WTC11 (cell line): Measurements from ENCODE around the gene MSI2. TPM values are rescaled to one million over a fixed set of nuclear protein-coding genes. Genes with fewer than 3 reads are reported as not detected.

ENCODE experiments used
- ATAC-seq: fragments of 200-7000 bp; cut with Tn5 transposase; 2 replicates; pipeline ENCODE4 v1.10.0; 2021; ENCODE audit warnings: mild to moderate bottlenecking, moderate library complexity
- CTCF ChIA-PET: fragments of 300-600 bp; sonication (Branson Sonifier 250); formaldehyde crosslinking; loops from one replicate; lab custom pipeline; 2021; ENCODE audit warnings: antibody characterized with exemption; lab: Charles Lee
- POLR2A ChIA-PET: fragments of 350-600 bp; sonication (Branson Sonifier 250); formaldehyde crosslinking; loops from one replicate; lab custom pipeline; 2021; ENCODE audit warnings: antibody characterized with exemption; lab: Charles Lee
- DNase-seq: peaks from one replicate; pipeline ENCODE4 v3.0.0; 2021; ENCODE audit warnings: low spot score
- H3K27ac Mint-ChIP-seq: 2 replicates; pipeline ENCODE4 v1.8.0; 2021; ENCODE audit warnings: mixed read lengths
- H3K27me3 Mint-ChIP-seq: 2 replicates; pipeline ENCODE4 v1.8.0; 2021; ENCODE audit warnings: low read depth, mild to moderate bottlenecking, moderate library complexity, mixed read lengths
- H3K36me3 Mint-ChIP-seq: 2 replicates; pipeline ENCODE4 v1.8.0; 2021; ENCODE audit warnings: mixed read lengths
- H3K4me1 Mint-ChIP-seq: 2 replicates; pipeline ENCODE4 v1.8.0; 2022; ENCODE audit warnings: mixed read lengths
- H3K4me3 Mint-ChIP-seq: 2 replicates; pipeline ENCODE4 v1.8.0; 2021; ENCODE audit warnings: mild to moderate bottlenecking, moderate library complexity, mixed read lengths
- H3K9me3 Mint-ChIP-seq: 2 replicates; pipeline ENCODE4 v1.8.0; 2021; ENCODE audit warnings: mixed read lengths
- CBFB ChIP-seq: sonication (generic); formaldehyde crosslinking; IDR thresholded peaks from 2 replicates; pipeline ENCODE4 v1.8.1; 2022; ENCODE audit warnings: mild to moderate bottlenecking, low read depth, missing genetic modification reagents
- CREM ChIP-seq: sonication (generic); formaldehyde crosslinking; IDR thresholded peaks from 2 replicates; pipeline ENCODE4 v1.8.1; 2022; ENCODE audit warnings: mild to moderate bottlenecking, missing genetic modification reagents, moderate library complexity
- ETV6 ChIP-seq: sonication (generic); formaldehyde crosslinking; IDR thresholded peaks from 2 replicates; pipeline ENCODE4 v1.8.1; 2022; ENCODE audit warnings: mild to moderate bottlenecking, missing genetic modification reagents
- FOXK1 ChIP-seq: sonication (generic); formaldehyde crosslinking; IDR thresholded peaks from 2 replicates; pipeline ENCODE4 v1.8.0; 2022; ENCODE audit warnings: mild to moderate bottlenecking, moderate library complexity, missing genetic modification reagents
- FOXP1 ChIP-seq: sonication (generic); formaldehyde crosslinking; IDR thresholded peaks from 2 replicates; pipeline ENCODE4 v1.8.0; 2022; ENCODE audit warnings: missing genetic modification reagents, mild to moderate bottlenecking, moderate library complexity, borderline replicate concordance
- FOXP4 ChIP-seq: sonication (generic); formaldehyde crosslinking; IDR thresholded peaks from 2 replicates; pipeline ENCODE4 v1.8.0; 2022; ENCODE audit warnings: mild to moderate bottlenecking, missing genetic modification reagents
- GRHL2 ChIP-seq: fragments of 250-450 bp; sonication (Bioruptor Pico); IDR thresholded peaks from 2 replicates; pipeline ENCODE4 v1.8.0; 2022; ENCODE audit warnings: mild to moderate bottlenecking, moderate library complexity; ENCODE audit not compliant: insufficient replicate concordance, severe bottlenecking
- MXD4 ChIP-seq: fragments of 250-450 bp; sonication (Bioruptor Pico); IDR thresholded peaks from 2 replicates; pipeline ENCODE4 v1.8.0; 2021; ENCODE audit warnings: mild to moderate bottlenecking, moderate library complexity, borderline replicate concordance
- NR2C2 ChIP-seq: sonication (generic); formaldehyde crosslinking; IDR thresholded peaks from 2 replicates; pipeline ENCODE4 v1.8.0; 2022; ENCODE audit warnings: mild to moderate bottlenecking, missing genetic modification reagents
- PRRX2 ChIP-seq: fragments of 250-450 bp; sonication (Bioruptor Pico); IDR thresholded peaks from 2 replicates; pipeline ENCODE4 v1.8.0; 2021; ENCODE audit warnings: mild to moderate bottlenecking
- SMAD3 ChIP-seq: sonication (generic); formaldehyde crosslinking; IDR thresholded peaks from 2 replicates; pipeline ENCODE4 v1.8.0; 2022; ENCODE audit warnings: missing genetic modification reagents, mild to moderate bottlenecking, borderline replicate concordance
- SOX15 ChIP-seq: fragments of 250-450 bp; sonication (Bioruptor Pico); IDR thresholded peaks from 2 replicates; pipeline ENCODE4 v1.9.0; 2021; ENCODE audit warnings: mild to moderate bottlenecking
- STAT6 ChIP-seq: sonication (generic); formaldehyde crosslinking; conservative IDR thresholded peaks from 2 replicates; pipeline ENCODE4 v1.8.1; 2023; ENCODE audit warnings: mild to moderate bottlenecking, low read depth, missing genetic modification reagents, moderate library complexity
- ZNF317 ChIP-seq: sonication (generic); formaldehyde crosslinking; IDR thresholded peaks from 2 replicates; pipeline ENCODE4 v1.8.1; 2023; ENCODE audit warnings: low read depth, mild to moderate bottlenecking, moderate library complexity, missing genetic modification reagents, borderline replicate concordance
- ZNF416 ChIP-seq: fragments of 250-450 bp; sonication (Bioruptor Pico); IDR thresholded peaks from 2 replicates; pipeline ENCODE4 v1.9.0; 2021; ENCODE audit warnings: mild to moderate bottlenecking, inconsistent platforms
- total RNA-seq: library from RNA; stranded (reverse); gene quantifications from 3 replicates; pipeline ENCODE4 v1.2.3, GENCODE V29; 2021
- TF ChIP-seq, protein P1 (sequence below): sonication (generic); formaldehyde crosslinking; IDR thresholded peaks from 2 replicates; pipeline ENCODE4 v1.8.0; 2022; ENCODE audit warnings: mild to moderate bottlenecking, missing genetic modification reagents
- TF ChIP-seq, protein P2 (sequence below): sonication (generic); formaldehyde crosslinking; IDR thresholded peaks from 2 replicates; pipeline ENCODE4 v1.8.0; 2022; ENCODE audit warnings: missing genetic modification reagents
- TF ChIP-seq, protein P3 (sequence below): sonication (generic); formaldehyde crosslinking; IDR thresholded peaks from 2 replicates; pipeline ENCODE4 v1.8.1; 2022; ENCODE audit warnings: low read depth, mild to moderate bottlenecking, moderate library complexity, missing genetic modification reagents, borderline replicate concordance
- TF ChIP-seq, protein P4 (sequence below): sonication (generic); formaldehyde crosslinking; IDR thresholded peaks from 2 replicates; pipeline ENCODE4 v1.8.1; 2022; ENCODE audit warnings: mild to moderate bottlenecking, moderate library complexity, missing genetic modification reagents

The MSI2 gene
- total RNA-seq, 1 experiment from 2014 or later, result 82.1 TPM

- TF ChIP-seq FOXK1 (CRISPR knock-in tag), result no peak
- TF ChIP-seq, protein P1, sequence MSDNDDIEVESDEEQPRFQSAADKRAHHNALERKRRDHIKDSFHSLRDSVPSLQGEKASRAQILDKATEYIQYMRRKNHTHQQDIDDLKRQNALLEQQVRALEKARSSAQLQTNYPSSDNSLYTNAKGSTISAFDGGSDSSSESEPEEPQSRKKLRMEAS (CRISPR knock-in tag), result no peak
Measured at GRCh38 chr17:57319806-57320205, 63.5 kb downstream of the MSI2 start (continued).

DNA sequence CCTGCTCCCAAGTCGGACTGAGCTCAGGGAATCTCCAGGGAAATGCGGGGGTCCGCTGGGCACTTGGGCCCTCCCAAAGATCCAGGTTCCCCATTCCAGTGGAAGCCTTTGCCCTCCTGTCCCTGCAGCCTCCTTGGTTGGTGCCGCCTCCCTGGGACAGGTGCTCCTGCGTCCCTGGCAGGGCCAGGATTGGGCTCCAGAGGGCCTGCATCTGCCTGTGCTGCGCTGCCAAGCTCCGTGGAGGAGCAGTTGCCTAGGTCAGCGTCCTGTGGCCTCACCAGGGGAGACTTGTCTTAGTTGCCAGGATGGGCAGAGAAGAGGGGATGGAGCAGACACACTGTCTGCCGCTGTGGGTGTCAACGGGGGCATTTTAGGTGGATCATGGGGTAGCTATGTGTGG is 67.1 kb downstream of the MSI2 start:
- H3K27ac Mint-ChIP-seq, result no peak overlapping the region
- CTCF ChIA-PET, result interaction anchor here (0.5 to 1.8 kb wide), 4 partner anchors 19 to 230 kb away, joined by 3 to 5 read pairs (median 3); no protein-coding TSS in a partner anchor
- TF ChIP-seq MXD4 (CRISPR knock-in tag) (no peak), NR2C2 (CRISPR knock-in tag) (no peak), CBFB (no peak), GRHL2 (CRISPR knock-in tag) (no peak), SOX15 (CRISPR knock-in tag) (no peak), PRRX2 (CRISPR knock-in tag) (no peak), ZNF317 (CRISPR knock-in tag) (no peak), FOXP4 (CRISPR knock-in tag) (no peak), ETV6 (no peak), CREM (CRISPR knock-in tag) (no peak), FOXK1 (CRISPR knock-in tag) (no peak), STAT6 (CRISPR knock-in tag) (no peak), SMAD3 (no peak), ZNF416 (CRISPR knock-in tag) (no peak), FOXP1 (no peak)
- TF ChIP-seq, protein P2, sequence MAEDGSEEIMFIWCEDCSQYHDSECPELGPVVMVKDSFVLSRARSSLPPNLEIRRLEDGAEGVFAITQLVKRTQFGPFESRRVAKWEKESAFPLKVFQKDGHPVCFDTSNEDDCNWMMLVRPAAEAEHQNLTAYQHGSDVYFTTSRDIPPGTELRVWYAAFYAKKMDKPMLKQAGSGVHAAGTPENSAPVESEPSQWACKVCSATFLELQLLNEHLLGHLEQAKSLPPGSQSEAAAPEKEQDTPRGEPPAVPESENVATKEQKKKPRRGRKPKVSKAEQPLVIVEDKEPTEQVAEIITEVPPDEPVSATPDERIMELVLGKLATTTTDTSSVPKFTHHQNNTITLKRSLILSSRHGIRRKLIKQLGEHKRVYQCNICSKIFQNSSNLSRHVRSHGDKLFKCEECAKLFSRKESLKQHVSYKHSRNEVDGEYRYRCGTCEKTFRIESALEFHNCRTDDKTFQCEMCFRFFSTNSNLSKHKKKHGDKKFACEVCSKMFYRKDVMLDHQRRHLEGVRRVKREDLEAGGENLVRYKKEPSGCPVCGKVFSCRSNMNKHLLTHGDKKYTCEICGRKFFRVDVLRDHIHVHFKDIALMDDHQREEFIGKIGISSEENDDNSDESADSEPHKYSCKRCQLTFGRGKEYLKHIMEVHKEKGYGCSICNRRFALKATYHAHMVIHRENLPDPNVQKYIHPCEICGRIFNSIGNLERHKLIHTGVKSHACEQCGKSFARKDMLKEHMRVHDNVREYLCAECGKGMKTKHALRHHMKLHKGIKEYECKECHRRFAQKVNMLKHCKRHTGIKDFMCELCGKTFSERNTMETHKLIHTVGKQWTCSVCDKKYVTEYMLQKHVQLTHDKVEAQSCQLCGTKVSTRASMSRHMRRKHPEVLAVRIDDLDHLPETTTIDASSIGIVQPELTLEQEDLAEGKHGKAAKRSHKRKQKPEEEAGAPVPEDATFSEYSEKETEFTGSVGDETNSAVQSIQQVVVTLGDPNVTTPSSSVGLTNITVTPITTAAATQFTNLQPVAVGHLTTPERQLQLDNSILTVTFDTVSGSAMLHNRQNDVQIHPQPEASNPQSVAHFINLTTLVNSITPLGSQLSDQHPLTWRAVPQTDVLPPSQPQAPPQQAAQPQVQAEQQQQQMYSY, result no peak
- TF ChIP-seq, protein P3, sequence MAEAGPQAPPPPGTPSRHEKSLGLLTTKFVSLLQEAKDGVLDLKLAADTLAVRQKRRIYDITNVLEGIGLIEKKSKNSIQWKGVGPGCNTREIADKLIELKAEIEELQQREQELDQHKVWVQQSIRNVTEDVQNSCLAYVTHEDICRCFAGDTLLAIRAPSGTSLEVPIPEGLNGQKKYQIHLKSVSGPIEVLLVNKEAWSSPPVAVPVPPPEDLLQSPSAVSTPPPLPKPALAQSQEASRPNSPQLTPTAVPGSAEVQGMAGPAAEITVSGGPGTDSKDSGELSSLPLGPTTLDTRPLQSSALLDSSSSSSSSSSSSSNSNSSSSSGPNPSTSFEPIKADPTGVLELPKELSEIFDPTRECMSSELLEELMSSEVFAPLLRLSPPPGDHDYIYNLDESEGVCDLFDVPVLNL (CRISPR knock-in tag), result no peak
- TF ChIP-seq, protein P4, sequence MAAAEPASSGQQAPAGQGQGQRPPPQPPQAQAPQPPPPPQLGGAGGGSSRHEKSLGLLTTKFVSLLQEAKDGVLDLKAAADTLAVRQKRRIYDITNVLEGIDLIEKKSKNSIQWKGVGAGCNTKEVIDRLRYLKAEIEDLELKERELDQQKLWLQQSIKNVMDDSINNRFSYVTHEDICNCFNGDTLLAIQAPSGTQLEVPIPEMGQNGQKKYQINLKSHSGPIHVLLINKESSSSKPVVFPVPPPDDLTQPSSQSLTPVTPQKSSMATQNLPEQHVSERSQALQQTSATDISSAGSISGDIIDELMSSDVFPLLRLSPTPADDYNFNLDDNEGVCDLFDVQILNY (CRISPR knock-in tag), result no peak
- TF ChIP-seq, all 79 proteins: peak for 0
- no peaks in the 10 kb centered on the region for H3K27me3 Mint-ChIP-seq
- ATAC-seq (no peak), DNase-seq (no peak)
- no peak overlapping the region for H3K4me3 Mint-ChIP-seq
- peaks cover 12% of the 10 kb centered on the region; the same call in 1 of the 2 replicates for H3K36me3 Mint-ChIP-seq
- POLR2A ChIA-PET, result no interaction called here
- H3K9me3 Mint-ChIP-seq, result no peaks in the 10 kb centered on the region
- H3K4me1 Mint-ChIP-seq, result peaks cover 24% of the 10 kb centered on the region
